Adrenal gland (tissue), 5 donors: Measurements from ENCODE around the gene COL25A1.

Experiments
- CTCF ChIP-seq, 6 experiments: fragments of 450-650 bp in 4 of 6; fragments of 200-600 bp in 2 of 6; sonication (generic) in 1 of 6; IDR thresholded peaks; 1 replicate in 5 of 6; 2 replicates in 1 of 6; pipeline versions ENCODE4 v1.5.1 to v1.8.0; 2016 to 2021; ENCODE audit warnings: antibody characterized with exemption in 6 of 6, mild to moderate bottlenecking in 2 of 6, moderate library complexity in 1 of 6
- POLR2A ChIP-seq, 2 donors: fragments of 450-650 bp; IDR thresholded peaks; one replicate each; pipeline ENCODE4 v1.6.1; 2017; ENCODE audit warnings: antibody characterized with exemption in 2 of 2, mild to moderate bottlenecking in 2 of 2, moderate library complexity in 1 of 2
- donor health status: DM: no; HTN: no; CAD: no.

GRCh38 chr4:109041463-109042360, 260.7 kb downstream of the COL25A1 start:
- TF ChIP-seq POLR2A (IDR thresholded peaks at IDR 0.05): no peak
- TF ChIP-seq CTCF (IDR thresholded peaks at IDR 0.05): no peak
